NCI-H1105 treated with DMSO at 0.1 percent for 48 hours (cell line): ENCODE measurements around the gene TRERF1.

Experiments
- DNase-seq: peaks from one replicate; lab custom pipeline; 2025; lab: John Stamatoyannopoulos, UW

The TRERF1 gene

GRCh38 chr6:42366011-42366705 is 85.6 kb downstream of the TRERF1 start:
- DNase-seq: no peak

DNA sequence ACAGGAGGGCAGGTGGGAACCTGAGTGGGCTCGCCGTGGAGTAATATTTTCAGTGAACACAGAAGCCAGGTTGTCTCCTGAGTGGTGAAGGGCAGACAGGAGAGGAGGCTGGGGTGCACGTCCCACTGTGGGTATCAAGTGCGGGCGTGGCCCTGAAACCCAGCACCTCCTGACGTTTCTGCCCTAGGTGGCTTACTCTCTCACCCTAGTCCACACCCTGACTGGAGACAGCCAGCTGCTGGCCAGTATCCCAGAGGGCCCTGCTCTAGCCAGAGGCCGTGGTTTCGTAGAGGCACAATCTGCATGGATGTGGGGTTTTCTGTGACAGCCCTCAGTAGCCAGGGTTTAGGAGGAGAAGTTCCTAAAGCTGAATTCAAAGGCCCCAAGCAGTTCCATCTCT is 86.7 kb downstream of the TRERF1 start:
- DNase-seq: no peak

DNA sequence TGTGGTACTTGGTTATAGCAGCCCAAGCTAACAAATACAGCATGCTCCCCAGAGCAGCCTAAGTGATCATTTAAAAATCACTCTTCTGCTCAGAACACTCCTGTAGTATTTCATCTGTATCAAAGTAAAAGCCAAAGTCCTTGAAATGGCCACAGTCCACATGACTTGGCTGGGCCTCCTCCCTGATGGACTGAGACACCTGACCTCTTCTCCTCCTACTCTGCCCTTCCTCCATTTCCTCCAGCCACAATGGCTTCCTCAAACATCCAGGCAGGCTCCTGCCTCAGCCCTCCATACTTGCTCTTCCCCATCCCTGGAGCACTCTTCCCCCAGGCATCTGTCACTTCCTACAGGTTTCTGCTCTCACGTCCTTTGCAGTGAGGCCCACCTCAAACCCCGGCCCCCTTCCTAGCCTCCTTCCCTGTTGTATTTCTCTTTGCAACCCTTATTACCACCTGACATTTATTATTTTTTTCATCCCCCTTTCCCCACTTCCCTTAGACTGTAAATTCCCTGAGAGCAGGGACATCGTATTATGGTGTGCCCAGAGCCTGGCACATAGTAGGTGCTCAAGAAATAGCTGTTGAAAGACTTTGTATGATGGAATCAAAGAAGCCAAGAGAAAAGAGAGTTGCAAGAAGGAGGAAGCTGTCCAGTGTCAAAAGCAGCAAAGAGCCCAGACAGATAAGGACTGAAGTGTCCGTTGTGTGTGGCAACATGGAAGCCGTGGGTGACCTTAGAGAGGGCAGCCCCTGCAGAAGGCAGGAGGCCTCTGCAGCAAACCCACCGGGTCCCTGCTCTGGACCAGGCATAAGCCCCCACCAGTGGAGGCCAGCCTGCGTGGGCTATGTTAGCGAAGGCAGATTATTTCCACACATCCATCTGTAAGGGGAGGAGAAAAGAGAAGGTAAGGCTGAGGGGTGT is 87.5 kb downstream of the TRERF1 start:
- no peak for DNase-seq

GRCh38 chr6:42361036-42361435 is 90.7 kb downstream of the TRERF1 start:
- DNase-seq: no peak

- no peak for DNase-seq
These were observed 92.7 kb downstream of the TRERF1 start for GRCh38 chr6:42359021-42359420.

DNA sequence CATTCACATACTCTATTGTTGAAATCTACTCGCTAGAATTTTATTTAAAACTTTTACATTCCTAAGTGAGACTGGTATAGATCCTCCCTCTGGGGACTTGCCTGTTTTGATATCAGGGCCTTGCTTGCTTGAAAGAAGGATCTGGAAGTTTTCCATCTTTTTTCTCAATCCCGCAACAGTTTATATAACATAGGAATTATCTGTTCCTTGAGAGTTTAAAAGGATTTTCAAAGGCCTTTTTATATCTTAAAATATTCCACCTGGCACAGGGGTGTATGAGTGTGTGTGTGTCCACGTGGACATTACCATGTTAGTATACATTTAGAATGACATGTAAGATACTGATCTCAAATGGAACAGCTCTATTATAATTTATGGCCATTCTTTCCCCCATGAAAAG is 96.3 kb downstream of the TRERF1 start:
- DNase-seq: no peak

GRCh38 chr6:42354702-42355101 is 97.0 kb downstream of the TRERF1 start:
- no peak for DNase-seq

DNA sequence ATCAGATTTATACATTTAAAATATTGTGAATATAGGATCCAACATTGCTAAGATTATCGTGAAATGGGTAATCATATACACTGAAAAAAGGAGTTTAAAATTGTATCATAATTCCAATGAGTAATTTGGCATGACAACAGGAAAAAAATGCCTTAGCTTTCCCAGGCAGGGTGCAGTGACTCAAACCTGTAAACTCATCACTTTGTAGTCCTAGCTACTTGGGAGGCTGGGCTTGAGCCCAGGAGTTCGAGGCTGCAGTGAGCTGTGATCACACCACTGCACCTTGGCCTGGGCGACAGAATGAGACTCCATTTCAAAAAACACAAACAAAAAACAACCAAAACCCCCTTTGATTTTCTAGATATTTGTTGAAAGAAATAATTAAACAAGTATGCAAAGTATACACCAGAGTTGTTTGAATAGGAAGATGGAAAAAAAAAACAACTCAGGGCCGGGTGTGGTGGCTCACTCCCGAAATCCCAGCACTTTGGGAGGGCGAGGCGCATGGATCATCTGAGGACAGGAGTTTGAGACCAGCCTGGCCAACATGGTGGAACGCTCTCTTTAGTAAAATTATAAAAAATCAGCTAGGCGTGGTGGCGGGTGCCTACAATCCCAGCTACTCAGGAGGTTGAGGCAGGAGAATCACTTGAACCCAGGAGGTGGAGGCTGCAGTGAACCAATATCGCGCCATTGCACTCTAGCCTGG is 98.7 kb downstream of the TRERF1 start:
- no peak for DNase-seq

- no peak for DNase-seq
These were observed 100.8 kb downstream of the TRERF1 start for GRCh38 chr6:42350911-42351310.

- DNase-seq: no peak
These were observed 101.8 kb downstream of the TRERF1 start for GRCh38 chr6:42349753-42350511.

- no peak for DNase-seq
These were observed 104.3 kb downstream of the TRERF1 start for GRCh38 chr6:42347456-42347855.

DNA sequence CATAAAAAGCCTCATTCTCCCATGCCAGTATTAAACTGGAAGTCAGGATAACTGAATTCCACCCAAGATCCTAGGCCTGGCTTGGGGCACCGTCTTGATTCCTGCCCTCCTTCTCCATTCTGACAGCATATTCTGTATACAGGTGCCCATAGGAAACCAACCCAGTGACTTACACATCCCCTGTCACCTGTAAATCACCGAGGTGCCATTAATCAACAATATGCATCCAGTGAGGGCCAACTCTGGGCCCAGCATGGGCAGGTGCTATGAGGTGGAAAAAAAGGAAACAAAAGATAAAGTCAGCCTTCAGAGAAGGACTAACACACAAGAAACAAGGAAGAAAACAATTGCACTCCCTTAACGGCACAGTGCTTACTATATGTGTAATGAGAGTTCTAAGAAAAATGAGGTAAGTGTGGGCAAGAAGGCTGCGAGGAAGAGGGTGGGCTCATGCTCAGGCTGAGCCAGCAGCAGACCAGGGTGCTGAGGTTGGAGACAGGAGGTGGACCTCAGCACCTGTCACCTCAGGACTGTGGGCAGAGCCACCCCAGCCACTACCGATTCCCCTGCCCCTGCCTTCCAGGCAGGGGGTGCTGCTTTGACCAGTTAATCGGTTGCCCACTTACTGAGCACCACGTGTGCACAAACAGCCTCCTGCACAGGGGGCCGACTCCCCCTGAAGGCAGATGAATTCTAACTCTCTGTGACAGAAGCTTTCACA is 105.9 kb downstream of the TRERF1 start:
- DNase-seq: no peak

DNA sequence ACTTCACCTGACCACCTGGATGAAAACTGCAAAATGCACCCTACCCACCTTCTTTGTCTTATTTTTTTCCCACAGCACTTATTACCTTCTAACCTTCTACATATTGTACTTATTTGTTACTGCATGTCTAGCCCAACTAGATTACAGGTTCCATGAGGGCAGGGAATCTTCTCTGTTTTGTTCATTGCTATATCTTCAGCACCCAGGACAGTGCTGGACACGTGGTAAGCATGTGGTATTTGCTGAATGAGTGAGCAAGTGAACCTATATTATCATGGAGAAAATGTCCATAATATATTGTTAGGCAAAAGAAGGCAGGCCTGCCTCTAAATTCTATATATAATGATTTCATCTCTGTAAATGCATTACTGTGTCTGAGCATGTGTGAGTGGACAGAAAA is 107.0 kb downstream of the TRERF1 start:
- DNase-seq: no peak

DNA sequence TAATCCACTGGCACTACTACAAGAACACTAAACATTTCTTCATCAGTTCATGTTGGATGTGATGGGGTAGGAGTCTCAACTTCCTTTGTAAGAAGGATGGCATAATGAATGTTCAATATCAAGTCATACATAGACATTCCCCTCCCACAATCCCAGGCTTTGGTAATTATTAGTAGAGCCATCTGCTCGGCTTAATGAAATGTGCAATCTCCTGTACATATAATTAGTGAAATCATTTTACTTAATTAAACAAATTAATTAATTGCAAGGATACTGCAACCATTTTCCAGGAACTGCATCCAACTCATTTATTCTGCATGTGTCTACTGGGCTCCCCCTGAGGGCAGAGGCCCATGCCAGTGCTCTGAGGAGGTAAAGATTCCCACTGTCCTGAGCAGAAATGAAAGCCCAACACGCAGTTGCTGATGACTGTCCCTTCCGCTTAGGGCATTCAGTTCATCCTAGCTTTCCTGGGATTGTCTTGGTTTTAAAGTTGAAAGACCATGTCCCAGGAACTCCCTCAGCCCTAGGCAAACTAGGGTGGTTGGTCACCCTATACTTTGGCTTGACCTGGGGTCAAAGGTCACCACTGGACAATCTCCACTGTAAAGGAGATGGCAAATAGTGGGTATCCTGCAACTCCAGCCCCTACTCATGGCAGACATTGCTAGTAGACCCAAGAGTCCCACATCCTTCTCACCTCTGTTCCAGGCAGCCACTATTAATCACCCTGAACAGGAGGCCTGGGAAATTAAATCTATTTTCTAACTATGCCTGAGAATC is 109.8 kb downstream of the TRERF1 start:
- no peak for DNase-seq

DNA sequence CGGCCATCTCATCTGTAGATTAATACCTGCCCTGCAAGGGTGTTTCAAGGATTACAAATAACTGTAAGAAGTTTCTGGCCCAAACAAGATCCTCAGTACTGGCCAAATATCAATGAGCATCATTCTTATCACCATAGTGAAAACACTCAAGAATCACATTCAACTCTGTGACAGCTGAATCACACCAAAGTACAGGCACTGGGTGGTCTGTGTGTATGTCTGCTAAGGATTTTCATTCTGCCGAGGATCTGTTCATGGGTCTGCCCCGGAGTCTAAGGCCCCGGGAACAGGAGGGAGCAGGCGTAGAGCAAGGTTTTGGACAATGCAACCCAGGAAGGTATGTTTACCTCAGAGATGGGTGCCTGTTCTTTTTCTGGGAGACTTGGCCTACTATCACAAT is 110.5 kb downstream of the TRERF1 start:
- DNase-seq: no peak

GRCh38 chr6:42340511-42340910 is 111.2 kb downstream of the TRERF1 start:
- no peak for DNase-seq

DNA sequence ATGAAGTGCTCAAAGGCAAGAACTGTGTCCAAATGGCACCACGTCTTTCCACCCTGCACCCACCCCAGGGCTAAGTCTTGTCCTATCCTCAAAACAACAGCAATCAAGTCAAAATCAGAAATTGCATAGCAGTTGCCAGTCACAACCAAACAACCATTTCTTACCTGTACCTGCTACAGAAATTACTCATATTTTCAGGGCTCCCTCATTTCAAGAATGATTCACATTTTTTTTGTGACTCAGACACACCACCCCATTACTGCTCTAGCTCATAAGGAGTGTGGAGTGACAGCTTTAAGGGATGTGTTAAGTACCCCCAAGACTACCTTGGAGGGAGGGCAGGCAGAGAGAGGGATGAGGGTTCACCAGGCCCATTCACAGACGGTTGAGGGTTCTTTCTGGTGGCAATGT is 111.7 kb downstream of the TRERF1 start:
- no peak for DNase-seq

DNA sequence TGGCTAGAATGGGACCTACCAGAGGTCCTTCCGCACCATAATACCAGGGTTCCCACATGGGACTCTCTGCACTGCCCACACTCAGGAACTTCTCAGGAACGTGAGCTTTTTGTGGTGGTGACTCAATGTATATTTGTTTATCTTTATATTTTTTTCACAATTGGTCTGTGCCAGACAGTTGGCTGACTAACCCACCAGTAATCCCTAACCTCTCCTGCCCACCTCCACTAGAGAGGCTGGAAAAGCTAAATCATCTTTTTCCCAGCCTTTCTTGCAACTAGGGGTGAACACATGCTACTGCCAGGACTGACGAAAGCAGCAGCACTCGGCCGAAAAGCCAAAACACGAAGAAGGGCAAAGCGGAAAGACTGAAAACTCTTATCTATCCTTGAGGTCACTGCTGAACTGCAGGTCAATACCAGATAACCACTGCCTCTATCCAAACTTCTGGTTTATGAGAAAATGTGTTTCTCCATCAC is 112.9 kb downstream of the TRERF1 start:
- DNase-seq: no peak

GRCh38 chr6:42337985-42338743 is 113.6 kb downstream of the TRERF1 start:
- no peak for DNase-seq

- DNase-seq: no peak
These were observed 115.3 kb downstream of the TRERF1 start for GRCh38 chr6:42336431-42336830.
